IMR-90 (cell line): ENCODE results near the gene ST7. TPM values are rescaled to one million over a fixed set of nuclear protein-coding genes. Genes with fewer than 3 reads are reported as not detected.

Experiments
- ATAC-seq: fragments of 200-7000 bp; cut with Tn5 transposase; 2 replicates; pipeline ENCODE4 v1.9.1; 2020; ENCODE audit warnings: low read depth, mild to moderate bottlenecking, moderate library complexity
- BruUV-seq: library from RNA; stranded (reverse); fragments of 400-500 nt; replicated peaks from 2 replicates; lab custom pipeline; 2021; lab: Mats Ljungman, UMichigan
- CTCF ChIA-PET: fragments of 300-600 bp; formaldehyde crosslinking; extraction: SDS; loops from one replicate; lab custom pipeline; 2021; ENCODE audit warnings: antibody characterized with exemption; lab: Yijun Ruan, JAX
- POLR2A ChIA-PET: fragments of 300-600 bp; sonication (Branson Sonifier 250); formaldehyde crosslinking; loops from one replicate; lab custom pipeline; 2022; ENCODE audit warnings: antibody characterized with exemption; ENCODE audit not compliant: unreplicated experiment; lab: Charles Lee
- DNase-seq: peaks from one replicate; pipeline ENCODE4 v3.0.0; 2013
- H2AFZ ChIP-seq: replicated peaks from 2 replicates; pipeline ENCODE3; 2013; ENCODE audit warnings: low read length, mild to moderate bottlenecking; ENCODE audit not compliant: poor library complexity
- H2AK5ac ChIP-seq: 2 replicates; pipeline ENCODE4 v1.6.1; 2013; ENCODE audit warnings: low read depth, low read length, inconsistent platforms
- H2AK9ac ChIP-seq: replicated peaks from 2 replicates; pipeline ENCODE3; 2013; ENCODE audit warnings: mild to moderate bottlenecking, low read depth, low read length, moderate library complexity; ENCODE audit not compliant: poor library complexity
- H2BK120ac ChIP-seq: 2 replicates; pipeline ENCODE4 v1.6.1; 2013; ENCODE audit warnings: low read depth, low read length, inconsistent platforms
- H2BK15ac ChIP-seq: 3 replicates; pipeline ENCODE4 v1.6.1; 2013; ENCODE audit warnings: low read depth, low read length, inconsistent platforms
- H2BK20ac ChIP-seq: 2 replicates; pipeline ENCODE4 v1.6.1; 2013; ENCODE audit warnings: low read depth, mild to moderate bottlenecking, inconsistent platforms, low read length, moderate library complexity
- H2BK5ac ChIP-seq: 2 replicates; pipeline ENCODE4 v1.6.1; 2013; ENCODE audit warnings: mild to moderate bottlenecking, low read depth, low read length, inconsistent platforms; ENCODE audit not compliant: poor library complexity, severe bottlenecking
- H3K14ac ChIP-seq: replicated peaks from 2 replicates; pipeline ENCODE4 v1.6.1; 2013; ENCODE audit warnings: low read depth, low read length, inconsistent platforms
- H3K18ac ChIP-seq: 2 replicates; pipeline ENCODE4 v1.6.1; 2013; ENCODE audit warnings: low read depth, low read length, control low read depth
- H3K23ac ChIP-seq: 2 replicates; pipeline ENCODE4 v1.6.1; 2013; ENCODE audit warnings: low read depth, low read length, inconsistent platforms
- H3K27ac ChIP-seq: 2 replicates; pipeline ENCODE4 v1.5.1; 2013; ENCODE audit warnings: mild to moderate bottlenecking, control low read depth, low read length; ENCODE audit not compliant: insufficient read depth
- H3K27me3 ChIP-seq: 2 replicates; pipeline ENCODE4 v1.6.1; 2013; ENCODE audit warnings: low read length; ENCODE audit not compliant: control insufficient read depth, insufficient read depth
- H3K36me3 ChIP-seq: 2 replicates; pipeline ENCODE4 v1.6.1; 2013; ENCODE audit warnings: low read length, mixed read lengths; ENCODE audit not compliant: control insufficient read depth, insufficient read depth
- H3K4ac ChIP-seq: 2 replicates; pipeline ENCODE4 v1.6.1; 2013; ENCODE audit warnings: low read depth, low read length, inconsistent platforms
- H3K4me1 ChIP-seq: 2 replicates; pipeline ENCODE4 v1.6.1; 2013; ENCODE audit warnings: low read length, mixed read lengths; ENCODE audit not compliant: control insufficient read depth, insufficient read depth
- H3K4me2 ChIP-seq: 2 replicates; pipeline ENCODE4 v1.6.1; 2013; ENCODE audit warnings: low read depth, mild to moderate bottlenecking, control low read depth, low read length, moderate library complexity
- H3K4me3 ChIP-seq: 2 replicates; pipeline ENCODE4 v1.5.1; 2013; ENCODE audit warnings: low read depth, mild to moderate bottlenecking, control low read depth, low read length, moderate library complexity; ENCODE audit not compliant: insufficient read depth
- H3K56ac ChIP-seq: 2 replicates; pipeline ENCODE4 v1.6.1; 2013; ENCODE audit warnings: low read length, inconsistent platforms; ENCODE audit not compliant: insufficient read depth; ENCODE audit errors: extremely low read depth
- H3K79me1 ChIP-seq, 2 experiments: 2 replicates each; pipeline ENCODE4 v1.6.1; 2013; ENCODE audit warnings: low read length in 2 of 2, inconsistent platforms in 1 of 2, low read depth in 1 of 2
- H3K9ac ChIP-seq: 2 replicates; pipeline ENCODE4 v1.6.1; 2013; ENCODE audit warnings: low read depth, low read length, control low read depth
- H3K9me1 ChIP-seq: 2 replicates; pipeline ENCODE4 v1.6.1; 2013; ENCODE audit warnings: low read length, inconsistent platforms; ENCODE audit not compliant: insufficient read depth
- H3K9me3 ChIP-seq: 2 replicates; pipeline ENCODE4 v1.6.1; 2013; ENCODE audit warnings: low read length; ENCODE audit not compliant: control insufficient read depth, insufficient read depth
- H4K20me1 ChIP-seq: 2 replicates; pipeline ENCODE4 v1.6.1; 2013; ENCODE audit warnings: low read length, inconsistent platforms; ENCODE audit not compliant: insufficient read depth
- H4K5ac ChIP-seq: 2 replicates; pipeline ENCODE4 v1.6.1; 2013; ENCODE audit warnings: mild to moderate bottlenecking, low read depth, low read length, control low read depth
- H4K8ac ChIP-seq, 2 experiments: 2 replicates each; pipeline ENCODE4 v1.6.1; 2013; ENCODE audit warnings: low read depth in 2 of 2, low read length in 2 of 2, control low read depth in 1 of 2, inconsistent platforms in 1 of 2
- H4K91ac ChIP-seq: 2 replicates; pipeline ENCODE4 v1.6.1; 2013; ENCODE audit warnings: low read depth, low read length, inconsistent platforms; ENCODE audit not compliant: insufficient read depth
- BHLHE40 ChIP-seq: fragments of 150-350 bp; IDR thresholded peaks from 2 replicates; pipeline ENCODE4 v1.6.1; 2016; ENCODE audit warnings: mild to moderate bottlenecking, low read depth, low read length
- CEBPB ChIP-seq: IDR thresholded peaks from 2 replicates; pipeline ENCODE4 v1.6.1; 2012; ENCODE audit warnings: low read depth, low read length, improper control_type of control experiment
- CHD1 ChIP-seq: IDR thresholded peaks from 2 replicates; pipeline ENCODE4 v1.6.1; 2012; ENCODE audit warnings: low read depth, low read length, improper control_type of control experiment
- FOS ChIP-seq: fragments of 150-350 bp; IDR thresholded peaks from 2 replicates; pipeline ENCODE4 v1.6.1; 2016; ENCODE audit warnings: low read depth, low read length
- MAFK ChIP-seq: IDR thresholded peaks from 2 replicates; pipeline ENCODE4 v1.6.1; 2012; ENCODE audit warnings: low read depth, low read length, improper control_type of control experiment
- MAZ ChIP-seq: IDR thresholded peaks from 2 replicates; pipeline ENCODE4 v1.6.1; 2012; ENCODE audit warnings: low read depth, mild to moderate bottlenecking, low read length, improper control_type of control experiment, moderate library complexity, borderline replicate concordance
- MXI1 ChIP-seq: IDR thresholded peaks from 2 replicates; pipeline ENCODE4 v1.6.1; 2012; ENCODE audit warnings: low read depth, mild to moderate bottlenecking, low read length, moderate library complexity, borderline replicate concordance
- NFE2L2 ChIP-seq: fragments of 150-350 bp; IDR thresholded peaks from 2 replicates; pipeline ENCODE4 v1.6.1; 2016; ENCODE audit warnings: low read depth, mild to moderate bottlenecking, low read length
- POLR2A ChIP-seq: IDR thresholded peaks from 2 replicates; pipeline ENCODE4 v1.6.1; 2012; ENCODE audit warnings: mild to moderate bottlenecking, low read depth, low read length
- RAD21 ChIP-seq: IDR thresholded peaks from 2 replicates; pipeline ENCODE4 v1.6.1; 2012; ENCODE audit warnings: low read length, improper control_type of control experiment
- RCOR1 ChIP-seq: IDR thresholded peaks from 2 replicates; pipeline ENCODE4 v1.6.1; 2012; ENCODE audit warnings: mild to moderate bottlenecking, low read length, improper control_type of control experiment; ENCODE audit not compliant: insufficient replicate concordance
- RFX5 ChIP-seq: IDR thresholded peaks from 2 replicates; pipeline ENCODE4 v1.8.0; 2012; ENCODE audit warnings: low read depth, mild to moderate bottlenecking, low read length, moderate library complexity
- SMC3 ChIP-seq: fragments of 150-350 bp; IDR thresholded peaks from 2 replicates; pipeline ENCODE4 v1.6.1; 2016; ENCODE audit warnings: low read depth, mild to moderate bottlenecking, antibody characterized with exemption, low read length, moderate library complexity
- USF2 ChIP-seq: fragments of 150-350 bp; IDR thresholded peaks from 2 replicates; pipeline ENCODE4 v1.6.1; 2017; ENCODE audit warnings: mild to moderate bottlenecking, antibody characterized with exemption, low read length, low read depth
- WGBS, 2 experiments: methylation state at CpG; one replicate each; pipeline versions ENCODE4 v1.1.5 to v1.1.7; 2013; ENCODE audit warnings: missing lambda C conversion rate in 2 of 2; ENCODE audit not compliant: insufficient read length in 1 of 2; ENCODE audit errors: extremely low coverage in 2 of 2; 5-methylcytosine and 5-hydroxymethylcytosine counted together
- dilution Hi-C: fragments of 300-500 bp; cut with HindIII; formaldehyde crosslinking; loops from one replicate; pipeline ENCODE4 v1.14.3; 2018; ENCODE audit warnings: low sequenced_read_pairs; ENCODE audit not compliant: unreplicated experiment
- in situ Hi-C: fragments of 300-500 bp; cut with MboI; formaldehyde crosslinking; loops from 3 replicates; pipeline ENCODE4 v1.14.3; 2019; ENCODE audit warnings: low sequenced_read_pairs, inconsistent platforms, mixed read lengths
- intact Hi-C: fragments of 100-400 bp; cut with micrococcal nuclease; formaldehyde crosslinking; loops from 2 replicates; pipeline ENCODE4 v1.10.0; 2022
- polyA plus RNA-seq, 3 experiments: library from polyadenylated mRNA; depleted of rRNA; stranded (reverse); fragments of >200 nt; gene quantifications; 2 replicates each; pipeline ENCODE4 v1.2.3, GENCODE V29; 2012; ENCODE audit warnings: low replicate concordance in 1 of 3
- total RNA-seq: library from RNA; depleted of rRNA; stranded (reverse); fragments of >200 nt; gene quantifications from 2 replicates; pipeline ENCODE4 v1.2.3, GENCODE V29; 2012
- TF ChIP-seq, protein P1 (sequence below): conservative IDR thresholded peaks from 2 replicates; pipeline ENCODE4 v1.5.1; 2012; ENCODE audit warnings: mild to moderate bottlenecking, low read depth, low read length, improper control_type of control experiment
- TF ChIP-seq, protein P2 (sequence below): fragments of 150-350 bp; IDR thresholded peaks from 2 replicates; pipeline ENCODE4 v1.6.1; 2016; ENCODE audit warnings: low read depth, mild to moderate bottlenecking, low read length, moderate library complexity, borderline replicate concordance

Gene ST7
- total and polyA plus RNA-seq, 2 of the 4 experiments (the other 2 are of a cell fraction), result 18.6 to 26.0 TPM

GRCh38 chr7:116967254-116967922 is 14.1 kb downstream of the ST7 start:
- Histone ChIP-seq H3K9me1 (peaks cover 3% of the 10 kb centered on the region; the same call in 1 of the 2 replicates), H2BK20ac (no peak overlapping the region), H2AFZ (no peak overlapping the region), H3K4me3 (no peak overlapping the region), H4K20me1 (peaks cover 6% of the 10 kb centered on the region; the same call in 1 of the 2 replicates), H3K27me3 (no peaks in the 10 kb centered on the region), H3K4me2 (no peak overlapping the region), H3K9me3 (no peaks in the 10 kb centered on the region), H2AK9ac (no peak overlapping the region), H3K14ac (no peak overlapping the region), H3K9ac (no peak overlapping the region), H4K91ac (no peak overlapping the region), H2AK5ac (no peak overlapping the region), H3K4me1 (peaks cover 2% of the 10 kb centered on the region; the same call in 1 of the 2 replicates), H4K5ac (no peak overlapping the region), H4K8ac (no peak overlapping the region), H3K23ac (no peak overlapping the region), H3K56ac (no peak overlapping the region), H3K4ac (no peak overlapping the region), H2BK120ac (no peak overlapping the region), H2BK15ac (no peak overlapping the region), H3K36me3 (no peaks in the 10 kb centered on the region), H3K79me1 (peaks cover 25 to 41% of the 10 kb centered on the region in 2 experiments), H3K27ac (no peak overlapping the region), H3K18ac (no peak overlapping the region), H2BK5ac (no peak overlapping the region)
- in situ Hi-C loops (no loop called here), intact Hi-C loops (no loop called here), dilution Hi-C loops (no loop called here)
- WGBS, 2 experiments, result no CpG with 5 or more reads among the region's 5 CpGs
- ChIA-PET CTCF (interaction anchor here (1.0 kb wide), 1 partner anchor 160 kb away, joined by 3 read pairs; no protein-coding TSS in a partner anchor), POLR2A (no interaction called here)
- BruUV-seq, result no TSS peak
- DNase-seq (no peak), ATAC-seq (no peak)
- TF ChIP-seq, protein P1, sequence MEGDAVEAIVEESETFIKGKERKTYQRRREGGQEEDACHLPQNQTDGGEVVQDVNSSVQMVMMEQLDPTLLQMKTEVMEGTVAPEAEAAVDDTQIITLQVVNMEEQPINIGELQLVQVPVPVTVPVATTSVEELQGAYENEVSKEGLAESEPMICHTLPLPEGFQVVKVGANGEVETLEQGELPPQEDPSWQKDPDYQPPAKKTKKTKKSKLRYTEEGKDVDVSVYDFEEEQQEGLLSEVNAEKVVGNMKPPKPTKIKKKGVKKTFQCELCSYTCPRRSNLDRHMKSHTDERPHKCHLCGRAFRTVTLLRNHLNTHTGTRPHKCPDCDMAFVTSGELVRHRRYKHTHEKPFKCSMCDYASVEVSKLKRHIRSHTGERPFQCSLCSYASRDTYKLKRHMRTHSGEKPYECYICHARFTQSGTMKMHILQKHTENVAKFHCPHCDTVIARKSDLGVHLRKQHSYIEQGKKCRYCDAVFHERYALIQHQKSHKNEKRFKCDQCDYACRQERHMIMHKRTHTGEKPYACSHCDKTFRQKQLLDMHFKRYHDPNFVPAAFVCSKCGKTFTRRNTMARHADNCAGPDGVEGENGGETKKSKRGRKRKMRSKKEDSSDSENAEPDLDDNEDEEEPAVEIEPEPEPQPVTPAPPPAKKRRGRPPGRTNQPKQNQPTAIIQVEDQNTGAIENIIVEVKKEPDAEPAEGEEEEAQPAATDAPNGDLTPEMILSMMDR, result no peak
- TF ChIP-seq FOS, result no peak
- no peak for TF ChIP-seq SMC3
- no peak for TF ChIP-seq NFE2L2
- TF ChIP-seq MXI1, result no peak
- TF ChIP-seq, protein P2, sequence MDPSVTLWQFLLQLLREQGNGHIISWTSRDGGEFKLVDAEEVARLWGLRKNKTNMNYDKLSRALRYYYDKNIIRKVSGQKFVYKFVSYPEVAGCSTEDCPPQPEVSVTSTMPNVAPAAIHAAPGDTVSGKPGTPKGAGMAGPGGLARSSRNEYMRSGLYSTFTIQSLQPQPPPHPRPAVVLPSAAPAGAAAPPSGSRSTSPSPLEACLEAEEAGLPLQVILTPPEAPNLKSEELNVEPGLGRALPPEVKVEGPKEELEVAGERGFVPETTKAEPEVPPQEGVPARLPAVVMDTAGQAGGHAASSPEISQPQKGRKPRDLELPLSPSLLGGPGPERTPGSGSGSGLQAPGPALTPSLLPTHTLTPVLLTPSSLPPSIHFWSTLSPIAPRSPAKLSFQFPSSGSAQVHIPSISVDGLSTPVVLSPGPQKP, result no peak
- TF ChIP-seq MAFK, result no peak
- TF ChIP-seq BHLHE40, result no peak
- TF ChIP-seq POLR2A, result no peak
- no peak for TF ChIP-seq CHD1
- TF ChIP-seq MAZ, result no peak
- TF ChIP-seq RAD21, result no peak
- TF ChIP-seq RCOR1, result no peak
- TF ChIP-seq RFX5, result no peak
- TF ChIP-seq CEBPB, result no peak
- TF ChIP-seq USF2, result no peak
